Cardiac septum (tissue), 1 donor: ENCODE data around the gene PKD1. TPM values are rescaled to one million over a fixed set of nuclear protein-coding genes. Genes with fewer than 3 reads are reported as not detected.
A peak's percentile ranks its signal among the peaks of the same experiment; 100 is the strongest.
"Not testable (repeated sequence)": the region's sequence is repeated elsewhere in the genome, so short reads cannot be mapped to it uniquely, and the experiment has no call there.

Experiments
- DNase-seq: peaks from one replicate; pipeline ENCODE4 v3.0.0-alpha.2; 2020; ENCODE audit warnings: low spot score
- intact Hi-C: fragments of 100-400 bp; cut with DNase I; formaldehyde crosslinking; loops from one replicate; pipeline ENCODE4 v1.14.0; 2022
- total RNA-seq: library from RNA; stranded (reverse); fragmentation: NEBNext Ultra II Directional; extraction: Animal tissue kit (Norgen Biotek cat#: 25700); gene quantifications from one replicate; pipeline ENCODE4 v1.2.1, GENCODE V29; 2021
- donor health status: DM: no; HTN: no; CAD: no.

The PKD1 gene
- total RNA-seq, 1 donor from 2014 or later = 178 TPM

GRCh38 chr16:2154533-2155090 lies 18.9 kb upstream of the PKD1 start:
- no peak for DNase-seq
- intact Hi-C loops = loop anchor here (5.0 kb wide), 2 partner anchors 53 to 98 kb away; partner anchors contain the start of genes ECI1 and MLST8

- intact Hi-C loops = no loop called here
- DNase-seq = no peak
Observed at GRCh38 chr16:2152695-2153506, 17.2 kb upstream of the PKD1 start.

- DNase-seq = no peak
- intact Hi-C loops = no loop called here
Observed at GRCh38 chr16:2151188-2152091, 15.7 kb upstream of the PKD1 start.

- DNase-seq = no peak
- intact Hi-C loops = no loop called here
Observed at GRCh38 chr16:2150418-2151187, 14.9 kb upstream of the PKD1 start.

GRCh38 chr16:2149630-2150417 lies 14.1 kb upstream of the PKD1 start:
- DNase-seq = no peak

GRCh38 chr16:2148714-2149629 lies 13.3 kb upstream of the PKD1 start:
- DNase-seq = no peak
- intact Hi-C loops = no loop called here

More at GRCh38 chr16:2149630-2150417, 14.1 kb upstream of the PKD1 start:
- intact Hi-C loops = no loop called here

- DNase-seq = peak; percentile 89
- intact Hi-C loops = no loop called here
Observed at GRCh38 chr16:2147981-2148671, 12.4 kb upstream of the PKD1 start, which contains the start of gene RAB26. RAB26 (plus strand) TSS chr16:2148625; CDS start chr16:2148784, 159 bp downstream.

- intact Hi-C loops = no loop called here
- DNase-seq = no peak
Observed at GRCh38 chr16:2147378-2147777, 11.7 kb upstream of the PKD1 start.

GRCh38 chr16:2145843-2146242 lies 10.1 kb upstream of the PKD1 start:
- intact Hi-C loops = no loop called here

GRCh38 chr16:2143878-2144485 lies 8.3 kb upstream of the PKD1 start:
- DNase-seq = no peak
- intact Hi-C loops = no loop called here

More at GRCh38 chr16:2145843-2146242, 10.1 kb upstream of the PKD1 start:
- DNase-seq = no peak

- no peak for DNase-seq
- intact Hi-C loops = no loop called here
Observed at GRCh38 chr16:2142942-2143877, 7.5 kb upstream of the PKD1 start.

- intact Hi-C loops, DNase-seq: not testable (repeated sequence)
Observed at GRCh38 chr16:2135071-2135470, 627 bp downstream of the PKD1 start.

GRCh38 chr16:2133797-2134196 lies 1.9 kb downstream of the PKD1 start:
- intact Hi-C loops, DNase-seq: not testable (repeated sequence)

GRCh38 chr16:2129890-2130447 lies 5.7 kb downstream of the PKD1 start:
- intact Hi-C loops, DNase-seq: not testable (repeated sequence)

- intact Hi-C loops, DNase-seq: not testable (repeated sequence)
Observed at GRCh38 chr16:2129251-2129650, 6.4 kb downstream of the PKD1 start.
